Activated effector memory CD4-positive, alpha-beta T cell treated with anti-CD3 and anti-CD28 coated beads, Interleukin-2, amount 50 U/mL, for 16 hours (primary cell): Measurements from ENCODE around the gene MRM2.

Experiments
- DNase-seq: peaks from one replicate; pipeline ENCODE4 v3.0.0-alpha.2; 2020

The MRM2 gene

GRCh38 chr7:2245883-2246675, 4.1 kb upstream of the MRM2 start:
- no peak for DNase-seq

- no peak for DNase-seq
Measured at GRCh38 chr7:2244404-2244995, 2.5 kb upstream of the MRM2 start.

GRCh38 chr7:2243458-2243857, 1.5 kb upstream of the MRM2 start:
- DNase-seq, result no peak

GRCh38 chr7:2242541-2243429, 780 bp upstream of the MRM2 start:
- peak; percentile 66 for DNase-seq

- DNase-seq, result no peak
Measured at GRCh38 chr7:2239242-2239641, 2.8 kb downstream of the MRM2 start.

- DNase-seq, result no peak
Measured at GRCh38 chr7:2237109-2237602, 4.8 kb downstream of the MRM2 start.

GRCh38 chr7:2233926-2234325, 8.1 kb downstream of the MRM2 start:
- DNase-seq, result no peak

- peak; percentile 95 for DNase-seq
Measured at GRCh38 chr7:2232766-2233520, 9.1 kb downstream of the MRM2 start, which contains the start of gene MAD1L1. Gene MAD1L1, minus strand, starts transcription at chr7:2232945. Its CDS starts 2,812 bp downstream, at chr7:2230133.

GRCh38 chr7:2231992-2232765, 9.8 kb downstream of the MRM2 start:
- DNase-seq, result peak; percentile 69

- no peak for DNase-seq
Measured at GRCh38 chr7:2230882-2231281, 11.1 kb downstream of the MRM2 start.

- no peak for DNase-seq
Measured at GRCh38 chr7:2230226-2230625, 11.8 kb downstream of the MRM2 start.

GRCh38 chr7:2229467-2229866, 12.5 kb downstream of the MRM2 start:
- no peak for DNase-seq

GRCh38 chr7:2228921-2229320, 13.1 kb downstream of the MRM2 start:
- DNase-seq, result no peak

GRCh38 chr7:2227699-2228098, 14.3 kb downstream of the MRM2 start:
- no peak for DNase-seq

GRCh38 chr7:2225830-2226229, 16.2 kb downstream of the MRM2 start:
- no peak for DNase-seq

GRCh38 chr7:2225336-2225735, 16.7 kb downstream of the MRM2 start:
- DNase-seq, result no peak

- DNase-seq, result no peak
Measured at GRCh38 chr7:2224934-2225333, 17.1 kb downstream of the MRM2 start.

- DNase-seq, result no peak
Measured at GRCh38 chr7:2224491-2224928, 17.5 kb downstream of the MRM2 start.

- no peak for DNase-seq
Measured at GRCh38 chr7:2223321-2223720, 18.7 kb downstream of the MRM2 start.

GRCh38 chr7:2222516-2222915, 19.5 kb downstream of the MRM2 start:
- no peak for DNase-seq

GRCh38 chr7:2220954-2221353, 21.1 kb downstream of the MRM2 start:
- DNase-seq, result no peak

- no peak for DNase-seq
Measured at GRCh38 chr7:2220506-2220905, 21.5 kb downstream of the MRM2 start.
